Measurements from ENCODE around the gene GAP43.

GAP43 gene

GRCh38 chr3:115702598-115702997 lies 79.3 kb downstream of the GAP43 start:
- H3K9me2 ChIP-seq (replicated peaks; ENCODE audit: low read depth, low read length) = no peaks in the 10 kb centered on the region
- H3F3A ChIP-seq (ENCODE audit: low read depth) = no peaks in the 10 kb centered on the region
- no peaks in the 10 kb centered on the region for H3K9me3 ChIP-seq (ENCODE audit: insufficient read depth, low read depth, low read length)
- H3K27me3 ChIP-seq (ENCODE audit: insufficient read depth, low read length, poor library complexity, severe bottlenecking) = no peaks in the 10 kb centered on the region
- no peak for TF ChIP-seq EZH2phosphoT487 (IDR thresholded peaks at IDR 0.05; ENCODE audit: borderline replicate concordance)
- TF ChIP-seq CTCF (conservative IDR thresholded peaks at IDR 0.05; ENCODE audit: low read length) = no peak
- H3K36me3 ChIP-seq (ENCODE audit: insufficient read depth, low read length) = no peaks in the 10 kb centered on the region
- no peaks in the 10 kb centered on the region for H4K20me1 ChIP-seq (ENCODE audit: insufficient read depth, low read length, poor library complexity, severe bottlenecking)
- H3K79me2 ChIP-seq (ENCODE audit: insufficient read depth, low read length) = no peaks in the 10 kb centered on the region
- H3K9ac ChIP-seq (ENCODE audit: low read depth, low read length, poor library complexity, severe bottlenecking) = no peak overlapping the region
- H2AFZ ChIP-seq (ENCODE audit: low read length) = no peak overlapping the region
- no peaks in the 10 kb centered on the region for H3K4me1 ChIP-seq (ENCODE audit: insufficient read depth, low read length, poor library complexity, severe bottlenecking)
- H3K4me2 ChIP-seq (ENCODE audit: low read depth, low read length, poor library complexity, severe bottlenecking) = no peak overlapping the region
- H3K4me3 ChIP-seq (ENCODE audit: low read length, poor library complexity, severe bottlenecking) = no peak overlapping the region

- no peak overlapping the region for H3K4me2 ChIP-seq (ENCODE audit: low read depth, low read length, poor library complexity, severe bottlenecking)
- H3K4me1 ChIP-seq (ENCODE audit: insufficient read depth, low read length, poor library complexity, severe bottlenecking) = no peaks in the 10 kb centered on the region
- no peaks in the 10 kb centered on the region for H4K20me1 ChIP-seq (ENCODE audit: insufficient read depth, low read length, poor library complexity, severe bottlenecking)
- H3K4me3 ChIP-seq (ENCODE audit: low read length, poor library complexity, severe bottlenecking) = no peak overlapping the region
- no peaks in the 10 kb centered on the region for H3K9me2 ChIP-seq (replicated peaks; ENCODE audit: low read depth, low read length)
- H3K9ac ChIP-seq (ENCODE audit: low read depth, low read length, poor library complexity, severe bottlenecking) = no peak overlapping the region
- no peaks in the 10 kb centered on the region for H3F3A ChIP-seq (ENCODE audit: low read depth)
- no peaks in the 10 kb centered on the region for H3K9me3 ChIP-seq (ENCODE audit: insufficient read depth, low read depth, low read length)
- TF ChIP-seq EZH2phosphoT487 (IDR thresholded peaks at IDR 0.05; ENCODE audit: borderline replicate concordance) = no peak
- TF ChIP-seq CTCF (conservative IDR thresholded peaks at IDR 0.05; ENCODE audit: low read length) = no peak
- H3K36me3 ChIP-seq (ENCODE audit: insufficient read depth, low read length) = no peaks in the 10 kb centered on the region
- no peaks in the 10 kb centered on the region for H3K27me3 ChIP-seq (ENCODE audit: insufficient read depth, low read length, poor library complexity, severe bottlenecking)
- H3K79me2 ChIP-seq (ENCODE audit: insufficient read depth, low read length) = no peaks in the 10 kb centered on the region
- H2AFZ ChIP-seq (ENCODE audit: low read length) = no peak overlapping the region
Measured at GRCh38 chr3:115704661-115705338, 81.5 kb downstream of the GAP43 start.

- Histone ChIP-seq H3K27me3 (ENCODE audit: insufficient read depth, low read length, poor library complexity, severe bottlenecking) (no peaks in the 10 kb centered on the region), H3K9me2 (replicated peaks; ENCODE audit: low read depth, low read length) (no peaks in the 10 kb centered on the region), H4K20me1 (ENCODE audit: insufficient read depth, low read length, poor library complexity, severe bottlenecking) (no peaks in the 10 kb centered on the region), H3K79me2 (ENCODE audit: insufficient read depth, low read length) (no peaks in the 10 kb centered on the region), H3K9me3 (ENCODE audit: insufficient read depth, low read depth, low read length) (no peaks in the 10 kb centered on the region), H3F3A (ENCODE audit: low read depth) (no peaks in the 10 kb centered on the region), H3K36me3 (ENCODE audit: insufficient read depth, low read length) (no peaks in the 10 kb centered on the region), H3K4me3 (ENCODE audit: low read length, poor library complexity, severe bottlenecking) (no peak overlapping the region), H3K4me2 (ENCODE audit: low read depth, low read length, poor library complexity, severe bottlenecking) (no peak overlapping the region), H3K9ac (ENCODE audit: low read depth, low read length, poor library complexity, severe bottlenecking) (no peak overlapping the region), H2AFZ (ENCODE audit: low read length) (no peak overlapping the region), H3K4me1 (ENCODE audit: insufficient read depth, low read length, poor library complexity, severe bottlenecking) (no peaks in the 10 kb centered on the region)
- no peak for TF ChIP-seq CTCF (conservative IDR thresholded peaks at IDR 0.05; ENCODE audit: low read length)
- no peak for TF ChIP-seq EZH2phosphoT487 (IDR thresholded peaks at IDR 0.05; ENCODE audit: borderline replicate concordance)
Measured at GRCh38 chr3:115706311-115706829, 83.1 kb downstream of the GAP43 start.

Data from Loucy (cell line).